ENCODE results near the gene EPS8L1.
"Not testable (repeated sequence)": the region's sequence is repeated elsewhere in the genome, so short reads cannot be mapped to it uniquely, and the experiment has no call there.

The EPS8L1 gene

DNA sequence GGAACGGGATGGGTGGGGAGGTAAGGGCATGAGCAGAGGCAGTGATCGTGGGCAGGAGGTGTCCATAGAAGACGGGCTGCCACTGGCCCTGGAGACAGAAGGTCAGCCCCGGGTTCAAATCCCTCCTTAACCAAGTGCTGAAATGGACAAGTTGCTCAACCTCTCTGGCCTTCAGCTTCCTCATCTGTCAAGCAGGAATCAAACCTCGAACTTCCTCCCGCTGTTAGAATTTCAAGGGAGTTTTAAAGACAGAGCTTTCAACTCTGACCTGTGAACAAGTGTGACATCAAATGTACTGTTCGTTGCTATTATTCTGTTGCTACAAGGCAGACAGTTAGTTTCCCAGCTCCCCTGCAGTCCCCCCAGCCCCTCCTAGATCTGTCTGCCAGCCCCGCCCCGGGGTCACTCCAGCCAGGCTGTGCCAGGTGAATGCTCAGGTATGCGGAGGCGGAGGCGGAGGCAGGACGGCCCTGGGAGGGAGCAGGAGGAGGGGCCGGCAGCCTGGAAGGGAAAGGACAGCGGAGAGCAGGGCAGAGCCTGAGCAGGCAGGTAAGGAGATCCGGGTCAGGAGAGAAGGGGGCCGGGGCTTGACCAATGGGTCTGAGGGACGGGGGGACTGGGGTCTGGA lies at the start of gene EPS8L1:
EPS8L1 (plus strand) TSS at position 499 of the 628 bp plus-strand sequence. CDS start 576 bp downstream, outside the sequence.
- no peak for DNase-seq

DNA sequence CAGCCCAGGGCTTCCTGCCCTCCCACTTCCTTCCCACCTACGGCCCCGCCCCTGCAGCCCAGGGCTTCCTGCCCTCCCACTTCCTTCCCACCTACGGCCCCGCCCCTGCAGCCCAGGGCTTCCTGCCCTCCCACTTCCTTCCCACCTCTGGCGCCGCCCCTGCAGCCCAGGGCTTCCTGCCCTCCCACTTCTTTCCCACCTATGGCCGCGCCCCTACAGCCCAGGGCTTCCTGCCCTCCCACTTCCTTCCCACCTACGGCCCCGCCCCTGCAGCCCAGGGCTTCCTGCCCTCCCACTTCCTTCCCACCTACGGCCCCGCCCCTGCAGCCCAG lies 48.6 kb upstream of the EPS8L1 start:
- DNase-seq, result not testable (repeated sequence)

DNA sequence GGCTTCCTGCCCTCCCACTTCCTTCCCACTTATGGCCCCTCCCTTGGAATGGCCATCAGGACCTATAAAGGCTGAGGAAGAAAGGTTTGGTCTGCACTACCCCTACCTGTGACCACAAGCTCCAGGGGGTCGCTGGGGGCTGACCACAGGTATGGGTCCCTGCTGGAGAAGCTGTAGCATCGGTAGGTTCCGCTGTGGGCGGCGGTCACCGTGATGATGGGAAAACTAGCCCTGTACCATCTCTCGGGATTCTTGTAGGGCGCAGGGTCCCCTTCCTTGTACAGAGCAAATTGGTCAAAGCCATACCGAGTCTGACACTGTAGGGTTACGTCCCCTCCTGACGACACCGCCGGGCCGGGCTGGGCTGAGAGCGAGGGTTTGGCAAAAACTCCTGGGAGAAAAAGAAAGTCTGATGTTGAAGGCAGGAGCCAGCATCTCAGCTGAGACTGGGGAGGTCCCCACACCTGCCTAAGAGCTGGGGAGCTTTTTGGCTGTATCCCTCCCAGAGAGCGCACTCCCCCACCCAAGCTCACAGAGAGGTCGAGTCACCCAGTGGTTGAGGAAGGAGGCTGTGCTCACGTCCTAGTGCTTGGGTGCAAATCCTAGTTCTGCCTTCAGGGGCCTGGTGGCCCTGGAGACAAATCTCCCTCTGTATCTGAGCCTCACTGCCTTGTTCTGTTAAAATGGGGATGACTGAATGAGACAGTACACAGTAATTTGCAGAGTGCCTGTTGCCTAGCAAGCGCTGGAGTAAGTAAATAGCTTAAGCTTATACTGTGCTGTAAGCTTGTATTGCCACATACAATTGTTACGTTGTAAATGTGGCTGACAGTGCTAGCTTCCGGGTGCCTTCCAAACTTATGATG lies 48.0 kb upstream of the EPS8L1 start:
- no peak for DNase-seq

DNA sequence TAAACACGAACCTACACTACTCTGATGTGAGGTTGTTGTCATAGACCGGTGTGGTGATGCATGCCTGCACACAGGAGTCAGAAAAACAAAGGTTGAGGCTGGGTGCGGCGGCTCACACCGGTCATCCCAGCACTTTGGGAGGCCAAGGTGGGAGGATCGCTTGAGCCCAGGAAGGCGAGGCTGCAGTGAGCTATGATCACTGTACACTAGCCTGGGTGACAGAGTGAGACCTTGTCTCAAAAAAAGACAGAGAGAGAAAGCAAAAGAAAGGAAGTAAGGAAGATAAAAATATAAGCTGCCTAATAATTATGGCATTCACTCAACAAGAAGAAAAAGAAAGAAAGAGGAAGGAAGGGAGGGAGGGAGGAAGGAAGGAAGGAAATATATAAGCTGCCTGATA lies 46.9 kb upstream of the EPS8L1 start:
- DNase-seq, result no peak

DNA sequence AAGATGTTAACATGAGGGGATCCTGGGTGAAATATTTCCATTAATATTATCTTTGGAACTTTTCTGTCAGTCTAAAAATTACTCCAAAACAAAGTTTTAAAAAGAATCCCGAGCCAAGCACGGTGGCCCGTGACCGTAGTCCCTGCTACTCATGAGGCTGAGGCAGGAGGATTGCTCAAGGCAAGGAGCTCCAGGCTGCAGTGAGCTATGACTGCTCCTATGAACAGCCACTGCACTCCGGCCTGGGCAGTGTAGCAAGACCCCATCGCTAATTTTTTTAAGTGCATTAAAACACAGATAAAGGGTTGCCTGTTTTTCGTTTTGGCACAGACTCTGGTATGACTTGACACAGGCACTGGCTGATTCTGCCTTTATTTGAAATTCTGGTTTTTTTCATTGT lies 44.5 kb upstream of the EPS8L1 start:
- no peak for DNase-seq

DNA sequence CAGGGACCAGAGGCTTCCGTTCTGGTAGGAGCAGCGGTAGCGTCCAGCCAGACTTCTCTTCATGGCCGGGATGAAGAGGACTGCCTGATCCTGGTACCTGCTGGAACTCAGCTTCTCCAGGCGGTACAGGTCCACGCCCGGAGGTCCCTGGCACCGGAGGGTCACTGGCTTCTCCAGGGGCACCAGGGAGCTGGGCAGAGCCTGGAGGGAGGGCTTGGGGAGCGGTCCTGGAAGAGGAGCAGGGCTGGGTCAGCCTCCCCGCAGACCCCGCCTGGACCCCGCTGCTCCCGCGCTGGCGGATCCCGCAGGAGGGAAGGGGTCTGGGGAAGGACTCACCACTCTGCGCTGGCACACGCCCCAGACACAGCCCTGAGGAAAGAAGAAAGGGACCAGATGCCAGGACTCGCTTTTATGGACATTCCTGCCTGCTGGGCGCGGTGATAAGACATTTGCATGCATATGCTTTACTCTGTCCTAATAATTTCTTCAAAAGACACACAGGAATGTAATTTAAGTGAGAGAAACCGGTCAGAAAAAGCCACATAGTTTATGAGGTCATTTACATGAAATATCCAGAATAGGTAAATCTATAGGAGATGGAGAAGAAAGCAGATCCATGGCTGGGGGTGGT lies 43.4 kb upstream of the EPS8L1 start:
- no peak for DNase-seq

DNA sequence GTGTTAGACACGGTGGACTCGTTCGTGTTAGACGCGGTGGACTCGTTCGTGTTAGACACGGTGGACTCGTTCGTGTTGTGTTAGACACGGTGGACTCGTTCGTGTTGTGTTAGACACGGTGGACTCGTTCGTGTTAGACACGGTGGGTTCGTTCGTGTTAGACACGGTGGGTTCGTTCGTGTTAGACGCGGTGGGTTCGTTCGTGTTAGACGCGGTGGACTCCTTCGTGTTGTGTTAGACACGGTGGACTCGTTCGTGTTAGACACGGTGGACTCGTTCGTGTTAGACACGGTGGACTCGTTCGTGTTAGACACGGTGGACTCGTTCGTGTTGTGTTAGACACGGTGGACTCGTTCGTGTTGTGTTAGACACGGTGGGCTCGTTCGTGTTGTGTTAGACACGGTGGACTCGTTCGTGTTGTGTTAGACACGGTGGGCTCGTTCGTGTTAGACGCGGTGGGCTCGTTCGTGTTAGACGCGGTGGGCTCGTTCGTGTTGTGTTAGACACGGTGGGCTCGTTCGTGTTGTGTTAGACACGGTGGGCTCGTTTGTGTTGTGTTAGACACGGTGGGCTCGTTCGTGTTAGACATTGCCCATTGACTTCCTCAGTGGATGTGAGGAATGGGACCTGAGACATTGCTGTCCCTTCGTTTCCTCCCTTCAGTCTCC lies 42.6 kb upstream of the EPS8L1 start:
- DNase-seq, result not testable (repeated sequence)

DNA sequence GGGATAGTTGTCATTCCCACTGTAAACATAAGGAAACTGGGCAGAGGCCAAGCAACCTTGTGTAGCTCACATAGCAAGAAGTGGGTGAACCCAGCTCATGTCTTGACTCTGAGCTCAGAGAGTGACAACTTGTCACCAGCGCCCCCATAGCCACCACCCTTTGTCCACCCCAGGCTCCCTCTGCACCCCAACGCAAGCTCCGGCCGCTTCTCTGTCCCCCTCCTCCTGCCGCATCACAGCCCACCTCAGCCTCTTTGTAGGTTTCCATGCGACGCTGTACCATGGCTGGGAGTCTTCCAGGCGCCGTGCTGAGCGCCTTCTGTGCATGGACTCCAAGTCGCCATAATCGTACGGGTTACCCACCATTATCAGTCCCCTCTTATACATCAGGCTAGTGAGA lies 40.9 kb upstream of the EPS8L1 start:
- DNase-seq, result no peak

DNA sequence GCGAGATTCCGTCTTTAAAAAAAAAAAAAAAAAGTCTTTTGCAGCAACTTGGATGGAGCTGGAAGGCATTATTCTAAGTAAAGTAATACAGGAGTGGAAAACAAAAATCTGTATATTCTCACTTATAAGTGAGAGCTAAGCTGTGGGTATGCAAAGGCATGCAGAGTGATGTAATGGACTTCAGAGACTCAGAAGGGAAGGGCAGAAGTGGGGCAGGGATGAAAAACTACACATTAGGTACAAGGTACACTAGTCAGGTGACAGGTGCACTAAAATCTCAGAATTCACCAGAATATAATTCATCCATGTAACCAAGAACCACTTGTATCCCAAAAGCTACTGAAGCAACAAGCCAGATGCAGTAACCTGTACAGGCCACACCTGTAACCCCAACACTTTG lies 39.6 kb upstream of the EPS8L1 start:
- DNase-seq, result no peak

DNA sequence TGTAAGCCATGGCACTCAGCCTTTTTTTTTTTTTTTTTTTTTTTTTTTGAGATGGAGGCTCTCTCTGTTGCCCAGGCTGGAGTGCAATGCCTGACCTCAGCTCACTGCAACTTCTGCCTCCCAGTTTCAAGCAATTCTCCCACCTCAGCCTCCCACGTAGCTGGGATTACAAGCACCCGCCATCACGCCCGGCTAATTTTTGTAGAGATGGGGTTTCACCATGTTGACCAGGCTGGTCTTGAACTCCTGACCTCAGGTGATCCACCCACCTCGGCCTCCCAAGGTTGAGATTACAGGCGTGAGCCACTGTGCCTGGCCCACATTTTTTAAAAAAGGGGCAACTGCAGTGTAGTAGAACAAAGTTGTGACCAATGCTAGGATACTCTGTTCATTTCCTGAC lies 38.1 kb upstream of the EPS8L1 start:
- DNase-seq, result not testable (repeated sequence)

DNA sequence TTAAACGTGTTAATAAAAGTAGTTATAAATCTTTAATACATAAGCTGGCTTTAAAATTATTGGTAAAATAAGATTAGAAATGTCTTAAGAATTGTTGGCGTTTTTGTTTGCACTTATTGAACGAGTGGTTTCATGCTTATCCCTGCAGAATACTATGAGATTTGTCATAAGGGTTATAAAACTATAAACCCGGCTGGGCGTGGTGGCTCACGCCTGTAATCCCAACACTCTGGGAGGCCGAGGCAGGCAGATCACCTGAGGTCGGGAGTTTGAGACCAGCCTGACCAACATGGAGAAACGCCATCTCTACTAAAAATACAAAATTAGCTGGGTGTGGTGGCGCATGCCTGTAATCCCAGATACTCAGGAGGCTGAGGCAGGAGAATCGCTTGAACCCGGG lies 35.0 kb upstream of the EPS8L1 start:
- DNase-seq, result not testable (repeated sequence)

DNA sequence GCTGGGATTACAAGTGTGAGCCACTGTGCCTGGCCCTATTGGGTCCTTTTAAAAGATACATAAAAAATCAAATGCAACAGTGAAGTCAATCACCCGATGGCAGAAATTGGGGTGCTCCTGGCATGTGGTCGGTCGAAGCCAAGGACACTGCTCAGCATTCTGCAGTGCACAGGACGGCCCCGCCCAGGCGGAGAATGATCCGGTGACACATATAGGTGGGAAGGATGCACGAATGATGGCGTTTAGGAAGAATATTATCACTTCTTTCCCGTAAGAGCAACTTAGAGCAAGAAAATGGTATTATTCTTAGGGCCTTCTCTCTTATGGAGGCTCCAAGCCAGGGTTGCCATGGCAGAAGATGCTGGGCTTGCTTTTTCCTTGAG lies 34.4 kb upstream of the EPS8L1 start:
- DNase-seq, result no peak

DNA sequence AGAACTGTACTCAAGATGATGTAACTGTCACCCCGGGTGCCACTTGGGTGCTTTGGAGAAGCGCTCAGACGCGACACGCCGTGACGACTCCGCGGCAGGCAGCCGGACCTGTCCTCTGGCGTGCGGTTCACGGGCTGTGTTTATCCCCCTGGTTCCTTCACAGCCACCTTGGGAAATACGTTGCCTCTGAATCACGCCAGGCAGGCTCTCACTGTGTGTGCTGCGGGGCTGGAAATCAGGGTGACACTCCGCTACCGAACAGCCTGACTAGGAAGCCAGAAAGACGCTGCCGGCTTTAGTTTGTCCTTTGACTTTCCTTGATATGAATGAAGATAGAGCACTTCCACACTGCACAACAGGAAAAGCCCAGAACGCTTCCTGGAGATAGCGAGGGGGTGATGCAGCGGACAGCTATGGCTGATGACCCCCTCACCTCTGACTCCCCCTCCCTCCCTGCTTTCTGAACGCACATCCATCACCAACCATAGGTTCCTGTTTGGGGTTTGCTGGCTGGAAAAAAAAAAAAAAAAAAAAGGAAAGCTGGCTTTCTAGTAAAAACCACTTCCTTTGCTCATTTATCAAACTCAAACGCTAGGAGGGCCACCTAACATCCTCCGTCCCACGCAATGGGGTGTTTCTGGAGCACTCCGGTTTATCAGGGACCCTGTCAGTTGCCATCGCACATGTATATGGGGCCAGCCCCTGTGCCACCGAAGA lies 33.9 kb upstream of the EPS8L1 start:
- peak; percentile 26 for DNase-seq

DNA sequence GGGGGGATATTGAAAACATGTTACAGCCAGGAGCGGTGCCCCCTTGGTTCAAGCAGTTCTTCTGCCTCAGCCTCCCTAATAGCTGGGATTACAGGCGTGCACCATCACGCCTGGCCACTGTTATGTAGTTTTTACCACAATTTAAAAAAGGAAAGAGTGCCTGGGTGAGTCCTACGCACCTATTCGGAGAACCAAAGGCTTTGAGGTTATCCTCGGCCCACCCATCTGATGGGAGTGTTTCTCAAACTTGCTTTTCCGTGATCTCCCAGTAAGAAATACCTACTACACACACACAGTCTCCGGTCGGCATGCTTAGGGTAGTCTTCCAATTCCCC lies 33.4 kb upstream of the EPS8L1 start:
- DNase-seq, result no peak

DNA sequence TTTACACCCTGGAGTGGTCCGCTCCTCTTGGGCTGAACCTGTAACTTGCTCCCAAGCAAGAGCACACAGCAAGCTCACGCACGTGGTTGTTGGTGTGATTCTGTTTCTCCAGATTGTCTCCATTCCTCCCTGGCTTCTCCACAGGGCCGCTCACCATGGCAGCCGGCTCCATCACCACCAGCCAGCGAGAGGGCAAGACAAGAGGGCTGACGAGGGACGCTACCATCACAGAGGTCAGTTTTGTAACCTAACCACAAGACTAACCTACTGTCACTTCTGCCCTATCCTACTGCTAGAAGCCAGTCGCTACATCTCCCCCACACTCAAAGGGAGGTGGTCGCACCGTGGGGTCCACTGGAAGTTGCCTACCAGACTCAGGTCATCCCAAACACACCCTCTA lies 33.0 kb upstream of the EPS8L1 start:
- DNase-seq, result no peak

DNA sequence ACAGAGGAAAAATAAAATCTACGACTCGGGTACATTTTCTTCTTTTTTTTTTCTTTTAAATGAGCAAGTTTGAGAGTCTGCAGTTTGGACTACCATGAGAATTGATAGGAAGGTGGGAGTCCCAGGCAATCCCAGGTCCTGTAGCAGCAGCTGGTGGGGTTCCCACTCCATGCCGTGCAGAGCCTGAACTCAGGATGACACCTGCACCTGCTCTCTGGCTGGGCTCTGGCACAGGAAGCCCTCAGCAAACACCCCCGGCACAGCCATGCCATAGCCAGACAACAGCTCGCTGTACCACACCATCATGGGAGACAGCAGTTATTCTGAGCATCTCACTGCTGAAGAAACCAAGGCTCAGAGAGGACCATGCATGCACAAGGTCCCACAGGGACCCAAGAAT lies 31.4 kb upstream of the EPS8L1 start:
- DNase-seq, result no peak

DNA sequence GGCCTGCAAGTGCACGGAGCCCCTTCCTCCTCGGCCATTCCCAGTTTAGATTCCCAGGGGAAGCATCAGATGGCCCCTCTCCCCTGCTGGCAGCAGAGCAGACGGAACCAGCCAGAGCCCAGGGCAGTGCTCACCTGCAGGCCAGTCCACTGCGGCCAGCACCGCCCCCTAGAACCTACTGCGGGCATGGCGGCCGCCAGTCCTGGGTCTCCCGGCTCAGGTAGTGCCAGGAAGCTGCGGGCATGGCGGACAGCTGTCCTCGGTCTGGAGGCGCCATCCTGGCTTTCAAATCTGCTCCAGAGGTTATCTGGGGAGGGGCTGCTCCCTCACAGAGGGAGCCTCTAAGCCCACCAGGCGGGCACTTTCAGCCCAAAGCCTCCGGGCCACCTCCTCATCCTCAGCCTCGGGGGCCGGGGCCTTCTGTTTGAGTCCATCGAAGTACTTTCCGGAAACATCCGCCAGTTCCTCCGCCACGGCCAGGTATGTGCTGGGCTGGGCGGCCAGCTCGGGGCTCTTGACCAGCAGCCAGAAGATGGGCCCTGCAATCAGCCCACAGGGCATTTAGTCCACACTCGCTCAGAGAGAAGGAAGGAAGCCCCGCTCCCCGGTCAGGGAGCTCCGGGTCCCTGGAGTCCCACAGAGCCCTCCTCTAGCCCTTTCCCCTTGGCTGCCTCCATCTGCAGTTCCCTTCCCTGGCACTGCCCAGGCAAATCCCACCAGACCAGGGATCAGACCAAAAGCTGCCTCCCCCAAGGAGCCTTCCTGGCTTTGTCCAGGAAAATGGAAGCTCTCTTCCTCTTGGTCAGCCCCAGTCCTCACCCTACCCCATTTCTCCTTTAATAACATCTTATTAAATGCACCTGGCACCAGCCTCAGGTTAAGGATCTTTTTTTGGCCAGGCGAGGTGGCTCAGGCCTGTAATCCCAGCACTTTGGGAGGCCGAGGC lies 30.6 kb upstream of the EPS8L1 start:
- no peak for DNase-seq

DNA sequence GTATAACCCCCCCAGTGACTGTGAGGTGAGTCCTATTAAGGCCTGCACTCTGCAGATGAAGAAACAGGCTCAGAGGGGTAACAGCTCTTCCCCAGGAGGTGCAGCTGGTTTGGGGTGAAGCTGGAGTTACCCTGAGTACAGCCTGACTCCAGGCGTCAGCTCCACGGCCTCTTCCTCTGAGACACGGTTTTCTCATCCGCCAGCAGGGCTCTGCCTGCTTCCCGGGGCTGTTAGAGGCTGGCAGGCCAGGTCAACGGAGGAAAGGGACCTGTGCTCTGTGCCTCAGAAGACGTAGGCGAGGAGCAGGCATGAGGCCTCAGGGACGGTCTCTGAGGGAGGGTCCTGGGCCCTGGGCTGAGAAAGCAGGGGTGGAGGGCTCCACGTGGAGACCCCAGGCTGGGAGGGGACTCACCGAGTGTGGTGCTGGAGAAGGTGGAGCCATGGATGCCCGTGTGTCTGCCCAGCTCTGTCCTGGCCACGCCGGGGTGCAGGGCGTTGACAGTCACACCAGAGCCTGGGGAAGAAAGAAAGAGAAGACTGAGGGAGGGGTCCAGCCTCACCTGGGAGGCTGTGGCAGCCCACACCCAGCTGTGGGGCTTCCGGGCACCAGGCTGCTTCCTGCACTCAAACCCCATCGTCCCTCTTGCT lies 28.6 kb upstream of the EPS8L1 start:
- DNase-seq, result no peak

DNA sequence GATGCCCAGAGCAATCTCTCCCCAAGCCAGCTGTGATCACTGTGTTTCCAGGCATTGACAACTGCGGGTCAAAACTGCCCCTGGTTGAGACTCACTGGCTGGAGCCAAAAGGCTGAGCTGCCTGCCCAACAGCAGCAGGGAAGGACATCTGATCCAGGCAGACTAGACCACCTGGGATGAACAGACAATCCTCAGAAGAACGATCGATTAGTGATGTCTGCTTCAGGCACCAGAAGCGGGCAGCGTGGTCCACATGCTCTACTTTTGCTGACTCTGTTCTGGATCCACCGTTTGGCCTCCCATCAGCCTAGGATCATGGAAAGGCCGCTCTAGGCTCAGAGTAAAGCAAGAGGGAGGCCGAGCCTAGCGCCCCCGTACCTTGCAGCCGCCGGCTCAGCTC lies 27.7 kb upstream of the EPS8L1 start:
- no peak for DNase-seq

DNA sequence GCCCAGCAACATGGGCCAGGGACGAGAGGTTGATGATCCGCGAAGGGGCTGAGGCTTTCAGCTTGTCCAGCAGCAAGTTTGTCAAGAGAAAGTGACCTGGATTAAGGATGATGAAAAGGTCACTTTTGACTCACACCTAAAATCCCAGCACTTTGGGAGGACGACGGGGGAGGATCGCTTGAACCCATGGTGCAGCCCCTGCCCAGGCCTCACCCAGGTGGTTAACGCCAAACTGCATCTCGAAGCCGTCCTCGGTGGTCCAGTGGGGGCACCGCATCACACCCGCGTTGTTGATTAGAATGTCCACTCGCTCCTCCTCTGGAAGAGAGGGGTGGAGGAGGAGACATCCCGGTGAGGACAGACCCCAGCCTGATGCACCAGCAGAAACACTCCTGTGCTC lies 27.2 kb upstream of the EPS8L1 start:
- DNase-seq, result no peak

DNA sequence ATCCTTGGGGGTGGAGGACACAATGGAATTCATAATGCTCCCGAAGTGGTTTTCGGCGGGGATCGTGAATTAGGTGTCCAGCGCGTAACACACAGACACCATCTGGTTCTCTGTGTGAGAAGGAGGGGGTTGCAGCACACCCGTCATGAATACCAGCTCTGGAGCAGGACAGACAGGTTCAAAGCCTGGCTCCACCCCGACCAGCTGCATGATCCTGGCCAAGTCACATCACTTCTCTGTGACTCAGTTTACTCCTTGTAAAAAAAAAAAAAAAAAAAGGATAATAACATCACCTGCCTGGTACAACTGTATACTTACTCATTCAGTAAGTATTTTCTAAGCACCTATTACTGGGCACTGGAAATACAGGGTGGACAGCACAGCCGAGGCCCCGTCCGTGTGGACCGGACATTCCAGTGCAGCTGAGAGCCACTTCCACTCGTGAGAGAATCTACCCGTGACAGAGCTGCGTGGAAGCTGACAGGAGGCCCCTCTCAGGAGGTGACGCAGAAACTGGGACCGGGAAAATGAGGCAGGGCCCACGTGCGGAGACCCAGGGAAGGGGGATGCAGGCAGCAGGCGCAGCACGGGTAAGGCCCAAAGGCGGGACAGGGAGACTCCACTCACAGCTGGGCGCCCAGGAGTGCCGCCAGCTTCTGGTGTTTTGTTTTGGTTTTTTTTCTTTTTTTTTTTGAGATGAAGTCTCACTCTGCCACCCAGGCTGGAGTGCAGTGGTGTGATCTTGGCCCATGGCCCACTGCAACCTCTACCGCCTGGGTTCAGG lies 24.7 kb upstream of the EPS8L1 start:
- DNase-seq, result no peak
